Suprapubic skin (tissue), 4 donors: ENCODE data around the gene RNF40.

ENCODE experiments used
- EP300 ChIP-seq: sonication (generic); formaldehyde crosslinking; IDR thresholded peaks from one replicate; pipeline ENCODE4 v1.6.1; 2017; ENCODE audit warnings: antibody characterized with exemption
- POLR2A ChIP-seq, 2 donors: fragments of 450-650 bp; IDR thresholded peaks; one replicate each; pipeline ENCODE4 v1.6.1; 2017; ENCODE audit warnings: antibody characterized with exemption in 2 of 2, mild to moderate bottlenecking in 2 of 2, moderate library complexity in 2 of 2
- POLR2AphosphoS5 ChIP-seq, 3 donors: sonication (generic); formaldehyde crosslinking; IDR thresholded peaks; one replicate each; pipeline ENCODE4 v1.6.1; 2017; ENCODE audit warnings: antibody characterized with exemption in 3 of 3
- TF ChIP-seq, protein P1 (sequence below), 2 donors: fragments of 200-600 bp in 1 of 2; fragments of 450-650 bp in 1 of 2; sonication (generic) in 1 of 2; IDR thresholded peaks; one replicate each; pipeline ENCODE4 v1.5.1; 2016 to 2019; ENCODE audit warnings: antibody characterized with exemption in 2 of 2, mild to moderate bottlenecking in 1 of 2, moderate library complexity in 1 of 2

DNA sequence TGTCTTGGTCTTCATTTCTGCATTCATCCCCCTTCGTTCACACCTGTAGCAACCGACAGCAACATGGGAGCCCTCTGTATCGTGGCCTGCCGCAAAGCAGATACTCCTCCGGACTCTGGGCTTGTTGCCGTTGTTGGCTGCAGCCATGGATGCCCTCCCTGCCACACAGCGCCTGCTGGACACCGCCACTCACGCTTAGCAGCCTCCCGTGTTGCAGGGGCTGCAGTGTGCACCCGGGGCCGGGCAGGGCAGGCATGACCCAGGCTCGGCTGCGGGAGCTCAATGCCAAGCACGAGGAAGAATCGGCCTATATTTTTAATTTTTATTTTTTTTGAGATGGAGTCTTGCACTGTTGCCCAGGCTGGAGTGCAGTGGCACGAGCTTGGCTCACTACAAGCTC, 59.8 kb downstream of the RNF40 start:
- TF ChIP-seq, protein P1, sequence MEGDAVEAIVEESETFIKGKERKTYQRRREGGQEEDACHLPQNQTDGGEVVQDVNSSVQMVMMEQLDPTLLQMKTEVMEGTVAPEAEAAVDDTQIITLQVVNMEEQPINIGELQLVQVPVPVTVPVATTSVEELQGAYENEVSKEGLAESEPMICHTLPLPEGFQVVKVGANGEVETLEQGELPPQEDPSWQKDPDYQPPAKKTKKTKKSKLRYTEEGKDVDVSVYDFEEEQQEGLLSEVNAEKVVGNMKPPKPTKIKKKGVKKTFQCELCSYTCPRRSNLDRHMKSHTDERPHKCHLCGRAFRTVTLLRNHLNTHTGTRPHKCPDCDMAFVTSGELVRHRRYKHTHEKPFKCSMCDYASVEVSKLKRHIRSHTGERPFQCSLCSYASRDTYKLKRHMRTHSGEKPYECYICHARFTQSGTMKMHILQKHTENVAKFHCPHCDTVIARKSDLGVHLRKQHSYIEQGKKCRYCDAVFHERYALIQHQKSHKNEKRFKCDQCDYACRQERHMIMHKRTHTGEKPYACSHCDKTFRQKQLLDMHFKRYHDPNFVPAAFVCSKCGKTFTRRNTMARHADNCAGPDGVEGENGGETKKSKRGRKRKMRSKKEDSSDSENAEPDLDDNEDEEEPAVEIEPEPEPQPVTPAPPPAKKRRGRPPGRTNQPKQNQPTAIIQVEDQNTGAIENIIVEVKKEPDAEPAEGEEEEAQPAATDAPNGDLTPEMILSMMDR (IDR thresholded peaks at IDR 0.05) = no peak
- TF ChIP-seq EP300 = no peak
- no peak for TF ChIP-seq POLR2A (IDR thresholded peaks at IDR 0.05)
- TF ChIP-seq POLR2AphosphoS5 (IDR thresholded peaks at IDR 0.05) = no peak
